H1 (cell line): ENCODE data around the gene ADIPOR2. TPM values are rescaled to one million over a fixed set of nuclear protein-coding genes. Genes with fewer than 3 reads are reported as not detected.

Experiments used
- JUN ChIP-seq: IDR thresholded peaks from 2 replicates; pipeline ENCODE4 v1.6.1; 2011; ENCODE audit warnings: low read depth, mild to moderate bottlenecking, improper control_type of control experiment, low read length
- ZNF274 ChIP-seq: IDR thresholded peaks from 2 replicates; pipeline ENCODE4 v1.7.0; 2012; ENCODE audit warnings: low read length, borderline replicate concordance; ENCODE audit errors: extremely low read depth
- polyA plus RNA-seq, 7 experiments: library from polyadenylated mRNA; depleted of rRNA in 3 of 7; stranded (reverse) in 5 of 7; unstranded in 2 of 7; fragments of >200 nt in 5 of 7; fragments of 200-250 nt in 2 of 7; gene quantifications; 1 replicate in 5 of 7; 2 replicates in 1 of 7; 4 replicates in 1 of 7; pipeline versions ENCODE4 v1.2.1 to v1.2.3, GENCODE V29; 2011 to 2013; ENCODE audit warnings: missing spikeins in 2 of 7, mixed read lengths in 2 of 7
- total RNA-seq: library from RNA; stranded (reverse); fragmentation: NEBNext Ultra II Directional; extraction: Animal tissue kit (Norgen Biotek cat#: 25700); gene quantifications from 2 replicates; pipeline ENCODE4 v1.2.1, GENCODE V29; 2021

ADIPOR2 gene
- total and polyA plus RNA-seq, 2 of the 8 experiments (the other 6 are each of a cell fraction or from before 2014, with no cell fraction given) = 17.5 to 50.8 TPM

DNA sequence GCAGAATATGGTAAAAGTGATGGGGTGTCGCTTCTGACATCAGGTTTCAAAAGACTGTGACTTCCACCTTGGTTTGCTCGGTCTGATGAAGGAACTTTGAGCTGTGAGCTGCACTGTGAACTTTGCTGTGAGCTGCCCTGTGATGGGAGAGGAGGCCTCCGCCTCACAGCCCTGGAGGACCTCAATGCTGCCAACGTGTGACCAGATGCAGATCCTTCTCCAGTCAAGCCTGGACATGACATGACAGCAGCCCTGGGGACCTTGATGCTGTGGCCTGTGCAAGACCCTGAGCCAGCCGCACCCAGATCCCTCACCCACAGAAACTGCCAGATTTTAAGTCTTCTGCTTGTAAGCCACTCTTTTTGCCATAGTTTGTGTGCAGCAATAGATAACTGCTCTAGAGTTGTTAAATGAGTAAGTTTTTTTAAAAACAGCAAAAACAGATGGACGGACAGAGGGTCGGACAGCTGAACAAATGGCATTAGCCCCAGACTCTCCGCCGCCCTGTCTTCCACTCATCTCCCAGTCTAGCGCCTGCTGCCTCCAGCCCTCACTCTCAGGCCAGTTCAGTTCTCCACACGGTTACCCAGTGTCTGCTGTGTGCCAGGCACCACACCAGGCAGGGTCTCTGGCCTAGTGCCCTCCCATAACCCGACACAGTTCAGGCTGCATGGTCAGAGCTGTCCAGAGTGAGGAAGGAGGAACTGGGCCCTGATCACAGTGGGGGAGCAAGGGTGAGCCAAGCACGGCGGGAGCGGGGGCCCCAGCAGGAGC lies 116.4 kb downstream of the ADIPOR2 start (continued):
- TF ChIP-seq JUN = no peak
- no peak for TF ChIP-seq ZNF274
